GM18873 (cell line): ENCODE measurements around the gene TMEM258.

Experiments
- ATAC-seq: cut with Tn5 transposase; IDR thresholded peaks from one replicate; pipeline ENCODE4 v1.9.1; 2021; ENCODE audit warnings: mild to moderate bottlenecking, moderate library complexity, moderate number of reproducible peaks; ENCODE audit not compliant: unreplicated experiment, low FRiP score

The TMEM258 gene

DNA sequence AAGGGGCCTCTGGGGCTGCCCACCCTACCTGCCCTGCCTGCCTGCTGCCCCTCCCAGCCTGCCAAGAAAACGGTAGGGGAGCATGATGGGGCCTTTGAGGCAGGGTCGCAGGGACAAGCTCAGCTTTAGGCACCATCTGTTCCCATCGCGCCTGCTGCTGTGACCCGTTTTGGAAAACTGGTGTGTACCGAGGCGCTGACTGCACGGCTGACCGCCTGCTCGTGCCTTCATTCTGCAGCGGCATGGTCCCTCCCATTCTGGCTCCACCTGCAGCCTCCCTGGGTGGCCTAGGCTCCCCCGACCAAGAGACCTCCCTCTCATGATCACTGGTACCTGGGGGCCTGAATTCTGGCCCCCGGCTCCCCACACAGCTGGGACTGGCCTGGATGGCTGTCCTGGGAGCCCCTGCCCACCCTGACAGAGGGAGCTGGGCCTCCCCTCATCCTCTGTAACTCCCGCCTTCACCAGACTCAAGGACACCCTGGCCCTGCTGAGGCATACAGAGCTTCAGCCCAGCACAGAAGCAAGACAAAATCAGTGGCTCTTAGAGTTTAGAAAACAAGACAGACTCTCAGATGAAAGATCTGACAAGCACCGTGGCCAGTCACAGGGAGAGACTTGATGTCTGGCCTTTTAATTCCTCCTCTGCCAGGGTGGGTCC, 46.5 kb downstream of the TMEM258 start:
- ATAC-seq: no peak

DNA sequence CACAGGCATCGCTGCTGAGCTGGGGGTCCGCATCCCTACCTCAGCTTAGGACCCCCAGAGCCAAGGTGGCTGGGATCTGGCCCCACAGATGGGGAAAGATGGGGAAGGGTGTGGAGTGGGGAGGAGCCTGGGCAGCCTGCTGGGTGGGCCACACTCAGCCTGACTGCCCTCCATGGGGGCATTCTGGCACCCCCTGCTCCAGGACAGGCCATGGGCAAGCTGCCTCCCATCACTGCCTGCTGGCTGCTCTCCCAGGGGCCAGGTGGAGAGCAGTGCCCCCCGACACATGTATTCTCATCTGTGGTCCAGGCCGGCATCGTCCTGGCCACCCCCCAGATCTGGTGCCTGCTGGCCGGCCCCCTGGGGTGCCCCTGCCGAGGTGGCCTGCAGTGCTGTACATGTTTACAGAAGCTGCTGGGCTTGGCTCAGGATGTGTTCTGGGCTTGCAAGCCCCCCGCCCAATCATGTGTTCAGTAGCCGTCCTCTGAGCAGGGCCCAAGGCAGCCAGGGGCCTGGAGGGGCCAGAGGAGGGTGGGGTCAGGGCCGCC, 47.7 kb downstream of the TMEM258 start:
- ATAC-seq: no peak

DNA sequence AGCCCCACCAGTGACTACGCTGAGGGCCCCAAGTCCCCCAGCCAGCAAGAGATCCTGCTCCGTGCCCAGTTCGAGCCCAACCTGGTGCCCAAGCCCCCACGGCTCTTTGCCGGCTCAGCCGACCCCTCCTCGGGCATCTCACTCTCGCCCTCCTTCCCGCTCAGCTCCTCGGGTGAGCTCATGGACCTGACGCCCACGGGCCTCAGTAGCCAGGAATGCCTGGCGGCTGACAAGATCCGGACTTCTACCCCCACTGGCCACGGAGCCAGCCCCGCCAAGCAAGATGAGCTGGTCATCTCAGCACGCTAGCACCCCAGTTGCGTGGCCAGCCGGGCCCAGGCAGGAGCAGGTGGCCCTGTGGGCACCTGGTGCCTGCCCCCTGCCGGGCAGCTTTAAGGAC, 48.2 kb downstream of the TMEM258 start:
- ATAC-seq: no peak

DNA sequence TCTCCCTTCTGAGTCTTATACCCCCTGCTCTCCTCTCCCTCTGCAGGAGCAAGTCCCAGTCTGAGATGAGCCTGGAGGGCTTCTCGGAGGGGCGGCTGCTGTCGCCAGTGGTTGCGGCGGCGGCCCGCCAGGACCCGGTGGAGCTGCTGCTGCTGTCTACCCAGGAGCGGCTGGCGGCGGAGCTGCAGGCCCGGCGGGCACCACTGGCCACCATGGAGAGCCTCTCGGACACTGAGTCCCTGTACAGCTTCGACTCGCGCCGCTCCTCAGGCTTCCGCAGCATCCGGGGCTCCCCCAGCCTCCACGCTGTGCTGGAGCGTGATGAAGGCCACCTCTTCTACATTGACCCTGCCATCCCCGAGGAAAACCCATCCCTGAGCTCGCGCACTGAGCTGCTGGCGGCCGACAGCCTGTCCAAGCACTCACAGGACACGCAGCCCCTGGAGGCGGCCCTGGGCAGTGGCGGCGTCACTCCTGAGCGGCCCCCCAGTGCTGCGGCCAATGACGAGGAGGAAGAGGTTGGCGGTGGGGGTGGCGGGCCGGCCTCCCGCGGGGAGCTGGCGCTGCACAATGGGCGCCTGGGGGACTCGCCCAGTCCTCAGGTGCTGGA, 48.8 kb downstream of the TMEM258 start:
- no peak for ATAC-seq

DNA sequence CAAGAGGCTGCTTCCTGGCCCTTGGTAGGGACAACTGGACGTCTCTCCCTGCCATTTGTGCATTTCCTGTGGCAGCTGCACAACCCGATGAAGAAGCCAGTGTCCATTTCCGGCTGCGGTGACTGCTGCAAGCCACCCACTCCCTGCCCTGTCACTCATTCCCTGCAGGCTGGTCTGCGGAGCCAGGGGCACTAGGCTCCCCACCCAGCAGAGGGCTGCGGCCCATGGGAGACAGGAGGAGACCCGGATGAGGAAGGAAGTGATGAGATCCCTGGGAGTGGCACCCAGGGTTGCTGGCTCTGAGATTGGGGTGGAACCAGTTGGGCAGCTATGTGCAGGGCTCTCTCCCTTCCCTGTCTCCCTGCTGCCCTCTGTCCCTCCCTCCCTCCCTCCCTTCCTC, 50.0 kb downstream of the TMEM258 start:
- ATAC-seq: no peak

DNA sequence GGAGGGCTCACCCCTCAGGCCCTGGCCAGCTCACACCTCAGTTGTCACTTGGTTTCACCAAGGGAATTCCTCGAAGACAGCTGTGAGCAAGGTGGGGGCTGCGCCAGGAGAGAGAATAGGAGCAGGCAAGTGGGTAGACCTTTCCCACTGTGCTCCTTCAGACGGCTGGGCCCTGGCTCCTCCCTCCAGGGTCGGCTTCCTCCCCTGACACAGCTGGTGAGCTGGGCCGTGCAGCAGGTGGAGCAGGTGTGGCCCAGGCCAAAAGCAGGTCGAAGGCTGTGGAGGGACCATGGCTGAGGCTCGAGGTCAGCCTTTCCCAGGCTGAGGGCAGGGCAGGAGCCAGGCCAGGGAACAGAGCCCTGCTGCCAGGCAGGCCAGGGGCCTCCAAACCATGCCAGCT, 52.4 kb downstream of the TMEM258 start:
- no peak for ATAC-seq

DNA sequence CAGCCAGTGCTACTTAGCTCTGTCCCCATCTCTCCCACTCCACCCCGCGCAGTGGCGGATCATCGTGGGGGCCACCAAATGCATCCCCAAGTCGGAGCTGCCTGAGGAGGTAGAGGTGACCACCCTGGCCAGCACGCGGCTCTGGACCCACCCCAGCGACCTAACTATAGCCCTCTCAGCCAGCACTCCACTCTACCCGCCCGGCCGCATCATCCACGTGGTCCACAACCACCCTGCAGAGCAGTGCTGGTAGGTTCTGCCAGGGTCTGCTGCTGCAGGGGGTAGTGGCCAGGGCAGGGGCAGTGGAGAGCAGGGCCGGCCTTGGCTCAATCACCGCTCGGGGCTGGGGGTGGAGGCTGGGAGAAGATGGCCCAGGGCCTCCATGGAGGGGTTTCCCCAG, 53.0 kb downstream of the TMEM258 start:
- ATAC-seq: no peak
